IPS-NIHi7 (cell line): ENCODE data around the gene ZNF770.

Source experiments
- DNase-seq: peaks from one replicate; pipeline ENCODE4 v3.0.0; 2012; ENCODE audit warnings: mixed read lengths; ENCODE audit errors: extremely low spot score

The ZNF770 gene

GRCh38 chr15:34988027-34988902, at the start of gene ZNF770:
TSS of gene ZNF770 (minus strand) at chr15:34988287. CDS start at chr15:34983434, 4,853 bp downstream.
- peak; percentile 91 for DNase-seq

- no peak for DNase-seq
Measured at GRCh38 chr15:35028235-35028984, 40.3 kb upstream of the ZNF770 start.

- DNase-seq, result peak; percentile 26
Measured at GRCh38 chr15:35023804-35024203, 35.7 kb upstream of the ZNF770 start.

GRCh38 chr15:35020974-35021373, 32.9 kb upstream of the ZNF770 start:
- no peak for DNase-seq

- DNase-seq, result peak; percentile 20
Measured at GRCh38 chr15:35019404-35020327, 31.6 kb upstream of the ZNF770 start.

- no peak for DNase-seq
Measured at GRCh38 chr15:35014241-35014640, 26.2 kb upstream of the ZNF770 start.

- no peak for DNase-seq
Measured at GRCh38 chr15:35013370-35013769, 25.3 kb upstream of the ZNF770 start.

- DNase-seq, result no peak
Measured at GRCh38 chr15:35007397-35007796, 19.3 kb upstream of the ZNF770 start.

- no peak for DNase-seq
Measured at GRCh38 chr15:35005933-35006332, 17.8 kb upstream of the ZNF770 start.

- DNase-seq, result no peak
Measured at GRCh38 chr15:35003928-35004327, 15.8 kb upstream of the ZNF770 start.

- no peak for DNase-seq
Measured at GRCh38 chr15:35000511-35000910, 12.4 kb upstream of the ZNF770 start.

- DNase-seq, result no peak
Measured at GRCh38 chr15:34999906-35000305, 11.8 kb upstream of the ZNF770 start.

GRCh38 chr15:34994925-34995324, 6.8 kb upstream of the ZNF770 start:
- no peak for DNase-seq

- no peak for DNase-seq
Measured at GRCh38 chr15:34993877-34994276, 5.8 kb upstream of the ZNF770 start.

GRCh38 chr15:34993412-34993811, 5.3 kb upstream of the ZNF770 start:
- DNase-seq, result no peak

- no peak for DNase-seq
Measured at GRCh38 chr15:34987609-34988026, 469 bp downstream of the ZNF770 start.

- no peak for DNase-seq
Measured at GRCh38 chr15:34986771-34987480, 1.2 kb downstream of the ZNF770 start.

- DNase-seq, result no peak
Measured at GRCh38 chr15:34986326-34986725, 1.8 kb downstream of the ZNF770 start.

GRCh38 chr15:34984889-34985630, 3.0 kb downstream of the ZNF770 start:
- DNase-seq, result no peak

GRCh38 chr15:34976743-34977142, 11.3 kb downstream of the ZNF770 start:
- no peak for DNase-seq
